ENCODE results near the gene HPD. TPM values are rescaled to one million over a fixed set of nuclear protein-coding genes. Genes with fewer than 3 reads are reported as not detected.
"Not testable (repeated sequence)": the region's sequence is repeated elsewhere in the genome, so short reads cannot be mapped to it uniquely, and the experiment has no call there.

The HPD gene
- total and polyA plus RNA-seq, 8 donors: 0.11 to 2.1 (median 0.30) TPM; not detected in 3

GRCh38 chr12:121857322-121858246, 1.1 kb downstream of the HPD start:
- no peak for DNase-seq
- Histone ChIP-seq H3K9me3 (no peaks in the 10 kb centered on the region), H3K4me1 (peaks cover 0 to 4% of the 10 kb centered on the region in 2 donors), H3K27me3 (no peaks in the 10 kb centered on the region), H3K4me3 (no peak overlapping the region), H3K27ac (no peak overlapping the region), H3K36me3 (no peaks in the 10 kb centered on the region)
- intact Hi-C loops (cut with DNase I): no loop called here
- ATAC-seq: no peak
- no peak for TF ChIP-seq CTCF (IDR thresholded peaks at IDR 0.05)

- H3K27ac ChIP-seq; intact Hi-C loops (cut with DNase I); H3K4me1 ChIP-seq; ATAC-seq; H3K4me3 ChIP-seq; H3K36me3 ChIP-seq; DNase-seq; H3K27me3 ChIP-seq; H3K9me3 ChIP-seq: not testable (repeated sequence)
These were observed 6.3 kb downstream of the HPD start for GRCh38 chr12:121852392-121852791.

GRCh38 chr12:121849665-121850064, 9.0 kb downstream of the HPD start:
- no peak for ATAC-seq

GRCh38 chr12:121849211-121849610, 9.4 kb downstream of the HPD start:
- no peaks in the 10 kb centered on the region for H3K4me1 ChIP-seq
- intact Hi-C loops (cut with DNase I): no loop called here
- no peak overlapping the region for H3K27ac ChIP-seq
- no peak overlapping the region for H3K4me3 ChIP-seq
- no peaks in the 10 kb centered on the region for H3K27me3 ChIP-seq
- ATAC-seq: no peak
- H3K9me3 ChIP-seq: no peaks in the 10 kb centered on the region
- no peaks in the 10 kb centered on the region for H3K36me3 ChIP-seq
- TF ChIP-seq CTCF (IDR thresholded peaks at IDR 0.05): no peak
- DNase-seq: no peak

More at GRCh38 chr12:121849665-121850064, 9.0 kb downstream of the HPD start:
- Histone ChIP-seq H3K4me3 (no peak overlapping the region), H3K9me3 (no peaks in the 10 kb centered on the region), H3K27ac (no peak overlapping the region), H3K27me3 (no peaks in the 10 kb centered on the region), H3K36me3 (no peaks in the 10 kb centered on the region), H3K4me1 (no peaks in the 10 kb centered on the region)
- intact Hi-C loops (cut with DNase I): no loop called here
- no peak for DNase-seq
- TF ChIP-seq CTCF (IDR thresholded peaks at IDR 0.05): no peak

GRCh38 chr12:121845701-121846100, 13.0 kb downstream of the HPD start:
- Histone ChIP-seq H3K4me1 (no peaks in the 10 kb centered on the region), H3K4me3 (no peak overlapping the region), H3K27ac (no peak overlapping the region), H3K36me3 (no peaks in the 10 kb centered on the region), H3K9me3 (no peaks in the 10 kb centered on the region), H3K27me3 (no peaks in the 10 kb centered on the region)
- TF ChIP-seq CTCF (IDR thresholded peaks at IDR 0.05): no peak
- intact Hi-C loops (cut with DNase I): no loop called here
- no peak for DNase-seq
- ATAC-seq: no peak
